HG03060 (cell line): ENCODE data around the gene LMTK2.

ENCODE experiments used
- ATAC-seq: cut with Tn5 transposase; IDR thresholded peaks from one replicate; pipeline ENCODE4 v1.9.1; 2021; ENCODE audit warnings: low read depth, moderate number of reproducible peaks; ENCODE audit not compliant: unreplicated experiment

The LMTK2 gene

GRCh38 chr7:98252425-98253054, 145.9 kb downstream of the LMTK2 start:
- no peak for ATAC-seq

GRCh38 chr7:98254516-98254915, 147.9 kb downstream of the LMTK2 start:
- ATAC-seq = no peak

GRCh38 chr7:98254951-98255610, 148.4 kb downstream of the LMTK2 start:
- no peak for ATAC-seq

GRCh38 chr7:98256431-98256830, 149.8 kb downstream of the LMTK2 start:
- ATAC-seq = no peak

- ATAC-seq = no peak
Observed at GRCh38 chr7:98257701-98258100, 151.0 kb downstream of the LMTK2 start.
